GM18951 (cell line): ENCODE results near the gene ZFR.

ENCODE experiments used
- POLR2A ChIP-seq: IDR thresholded peaks from 4 replicates; pipeline ENCODE4 v1.6.1; 2011; ENCODE audit warnings: mild to moderate bottlenecking; ENCODE audit not compliant: insufficient read length, insufficient read depth; ENCODE audit errors: extremely low read depth
- in situ Hi-C: fragments of 300-500 bp; cut with MboI; formaldehyde crosslinking; loops from one replicate; pipeline ENCODE4 v1.12.0; 2022; ENCODE audit warnings: low sequenced_read_pairs, mixed read lengths, inconsistent platforms; ENCODE audit not compliant: unreplicated experiment

Gene ZFR

DNA sequence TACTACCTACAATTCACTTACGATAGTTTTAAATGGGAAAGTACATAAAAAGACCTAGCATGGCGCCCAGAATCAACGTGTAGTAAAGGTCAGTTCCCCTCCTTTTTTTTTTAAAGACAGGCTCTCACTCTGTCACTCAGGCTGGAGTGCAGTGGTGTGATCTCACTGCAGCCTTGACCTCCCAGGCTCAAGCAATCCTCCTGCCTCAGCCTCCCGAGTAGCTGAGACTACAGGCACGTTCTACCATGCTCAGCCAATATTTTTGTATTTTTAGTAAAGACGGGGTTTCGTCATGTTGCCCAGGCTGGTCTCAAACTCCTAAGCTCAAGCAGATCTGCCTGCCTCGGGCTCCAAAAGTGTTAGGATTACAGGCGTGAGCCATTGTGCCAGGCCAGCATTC, 91.1 kb downstream of the ZFR start:
- in situ Hi-C loops: no loop called here

DNA sequence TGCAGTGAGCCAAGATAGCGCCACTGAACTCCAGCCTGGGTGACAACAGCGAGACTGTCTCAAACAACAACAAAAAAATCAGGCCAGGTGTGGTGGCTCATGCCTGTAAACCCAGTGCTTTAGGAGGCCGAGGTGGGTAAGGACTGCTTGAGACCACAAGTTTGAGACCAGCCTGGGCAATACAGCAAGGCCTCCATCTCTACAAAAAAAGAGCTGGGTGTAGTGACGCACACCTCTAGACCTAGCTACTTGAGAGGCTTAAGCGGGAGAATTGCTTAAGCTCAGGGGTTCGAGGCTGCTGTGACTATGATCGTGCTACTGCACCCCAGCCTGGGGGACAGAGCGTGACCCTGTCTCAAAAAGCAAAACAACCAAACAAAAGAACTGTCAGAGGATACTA, 91.9 kb downstream of the ZFR start:
- in situ Hi-C loops: no loop called here
- no peak for TF ChIP-seq POLR2A

More for the DNA sequence above, 91.1 kb downstream of the ZFR start:
- no peak for TF ChIP-seq POLR2A

DNA sequence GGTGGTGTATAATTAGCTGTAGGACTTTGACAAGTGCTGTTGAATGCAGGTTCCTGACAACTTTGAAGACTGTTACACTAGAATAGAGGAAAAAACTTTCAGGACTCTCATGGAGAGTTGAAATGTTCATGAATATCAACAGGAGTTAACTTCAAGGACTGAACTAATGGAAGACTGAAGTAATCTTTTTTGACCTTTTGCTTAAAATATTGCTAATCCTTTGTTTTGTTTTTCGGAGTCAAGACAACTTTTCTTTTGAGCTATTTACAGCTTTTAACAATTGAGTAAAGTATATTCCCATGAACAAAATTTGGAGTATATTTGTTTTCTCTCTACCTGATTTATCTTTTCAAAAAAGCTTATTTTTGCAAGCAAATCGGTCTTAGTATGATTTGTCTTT, 97.7 kb downstream of the ZFR start:
- no peak for TF ChIP-seq POLR2A
- in situ Hi-C loops: no loop called here

DNA sequence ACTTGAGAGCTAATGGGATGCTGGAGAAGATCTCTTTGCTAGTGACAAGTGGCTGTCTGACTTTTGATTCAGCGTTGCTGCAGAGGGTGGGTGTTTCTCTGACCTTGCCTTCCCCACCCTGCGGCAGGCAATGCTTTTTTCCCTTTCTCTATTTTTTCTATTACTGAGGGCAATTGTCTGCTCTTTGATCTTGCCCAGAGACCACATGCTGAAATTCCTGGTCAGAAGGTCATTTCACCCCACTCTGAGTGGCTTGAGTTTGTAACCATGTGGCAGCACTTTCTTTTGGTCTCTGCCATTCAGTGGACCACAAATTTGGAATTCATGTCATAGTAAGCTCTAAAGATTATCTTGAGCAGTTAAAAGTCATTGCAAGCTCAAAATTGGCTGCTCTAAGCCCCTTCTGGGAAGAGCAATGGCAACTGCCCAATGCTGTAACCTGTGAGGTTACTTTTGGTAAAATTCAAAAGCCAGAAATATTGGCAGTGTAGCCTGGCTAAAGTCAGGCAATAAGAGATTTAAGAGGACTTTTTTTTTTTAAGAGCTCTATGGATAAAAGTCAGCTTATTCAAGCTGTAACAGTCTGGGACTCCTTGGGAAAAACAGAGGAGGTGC, 101.4 kb downstream of the ZFR start:
- TF ChIP-seq POLR2A: no peak
- in situ Hi-C loops: no loop called here

DNA sequence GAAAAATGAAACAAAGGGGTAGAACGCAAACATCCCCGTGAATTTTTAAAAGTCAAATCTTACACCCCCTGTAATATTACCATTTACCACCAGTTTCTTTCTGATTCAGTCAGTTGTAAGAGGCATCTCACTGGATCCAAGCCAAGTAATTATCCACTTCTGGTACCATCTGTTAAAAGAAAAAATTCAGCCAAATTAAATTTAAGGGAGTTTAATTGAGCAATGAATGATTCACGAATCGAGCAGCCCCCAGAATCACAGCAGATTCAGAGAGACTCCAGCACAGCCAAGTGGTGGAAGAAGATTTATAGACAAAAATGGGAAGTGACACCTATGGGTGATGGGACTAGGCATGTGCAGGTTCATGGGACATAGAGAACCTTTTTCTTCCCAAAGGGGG, 101.9 kb downstream of the ZFR start:
- TF ChIP-seq POLR2A: no peak
- in situ Hi-C loops: no loop called here

DNA sequence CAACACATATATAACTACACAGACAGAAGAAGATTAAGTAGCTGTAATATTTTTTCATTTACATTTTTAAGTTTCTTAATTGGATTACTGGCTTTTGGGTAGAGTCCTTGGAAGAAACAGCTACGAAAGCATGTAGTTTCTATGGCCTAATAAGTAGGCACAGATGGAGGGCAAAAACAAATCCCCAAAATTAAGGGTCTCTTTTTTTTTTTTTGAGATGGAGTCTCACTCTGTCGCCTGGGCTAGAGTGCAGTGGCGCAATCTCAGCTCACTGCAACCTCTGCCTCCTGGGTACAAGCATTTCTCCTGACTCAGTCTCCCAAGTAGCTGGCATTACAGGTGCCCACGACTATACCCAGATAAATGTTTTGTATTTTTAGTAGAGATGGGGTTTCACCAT, 104.7 kb downstream of the ZFR start:
- in situ Hi-C loops: no loop called here
- TF ChIP-seq POLR2A: no peak

DNA sequence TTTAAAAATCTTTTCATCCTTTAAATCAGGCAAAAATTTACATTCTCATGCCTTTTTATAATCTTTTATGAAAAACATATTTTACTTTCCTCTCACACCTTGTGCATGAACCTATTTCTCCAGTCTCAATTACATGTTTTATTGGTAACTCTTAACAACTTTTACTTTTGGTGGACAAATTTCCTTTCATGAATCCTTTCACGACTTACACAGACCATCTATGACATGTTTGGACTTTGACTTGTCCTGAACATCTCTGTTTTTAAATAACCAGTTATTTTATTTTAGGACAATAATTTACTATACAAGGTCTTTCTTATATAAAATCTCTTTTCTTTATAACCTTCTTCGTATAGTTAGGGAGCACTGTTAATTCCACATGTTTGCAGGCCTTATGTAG, 105.3 kb downstream of the ZFR start:
- no peak for TF ChIP-seq POLR2A
- in situ Hi-C loops: no loop called here

DNA sequence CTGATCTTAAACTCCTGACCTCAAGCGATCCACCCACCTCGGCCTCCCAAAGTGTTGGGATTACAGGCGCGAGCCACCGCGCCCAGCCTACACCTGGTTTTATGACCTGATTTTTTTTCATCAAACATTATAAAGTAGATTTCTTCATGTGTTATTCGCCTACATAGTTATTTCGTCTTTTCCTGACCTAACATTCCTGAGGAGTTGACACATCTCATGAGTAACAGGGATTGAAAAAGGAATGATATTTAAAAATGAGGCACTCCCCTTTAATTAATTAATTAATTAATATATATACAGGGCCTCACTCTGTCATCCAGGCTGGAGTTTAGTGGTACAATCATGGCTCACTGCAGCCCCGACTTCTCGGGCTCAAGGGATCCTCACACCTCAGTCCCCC, 111.6 kb downstream of the ZFR start:
- TF ChIP-seq POLR2A: no peak
- in situ Hi-C loops: no loop called here

DNA sequence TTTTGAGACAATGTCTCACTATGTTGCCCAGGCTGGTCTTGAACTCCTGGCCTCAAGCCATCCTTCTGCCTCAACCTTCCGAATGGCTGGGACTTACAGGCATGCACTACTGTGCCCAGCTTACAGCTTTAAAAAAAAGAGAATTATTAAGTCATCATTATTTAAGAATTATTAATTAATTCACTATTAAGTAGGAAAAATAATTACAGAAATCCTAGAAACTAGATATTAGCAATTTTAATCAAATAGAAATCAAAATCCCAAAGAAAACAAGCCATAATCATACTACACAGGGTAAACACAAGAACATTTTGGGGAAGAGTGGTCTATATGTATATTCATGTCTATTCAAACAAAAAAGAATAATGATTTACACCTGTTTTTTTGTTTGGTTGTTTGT, 112.2 kb downstream of the ZFR start:
- in situ Hi-C loops: no loop called here
- no peak for TF ChIP-seq POLR2A

DNA sequence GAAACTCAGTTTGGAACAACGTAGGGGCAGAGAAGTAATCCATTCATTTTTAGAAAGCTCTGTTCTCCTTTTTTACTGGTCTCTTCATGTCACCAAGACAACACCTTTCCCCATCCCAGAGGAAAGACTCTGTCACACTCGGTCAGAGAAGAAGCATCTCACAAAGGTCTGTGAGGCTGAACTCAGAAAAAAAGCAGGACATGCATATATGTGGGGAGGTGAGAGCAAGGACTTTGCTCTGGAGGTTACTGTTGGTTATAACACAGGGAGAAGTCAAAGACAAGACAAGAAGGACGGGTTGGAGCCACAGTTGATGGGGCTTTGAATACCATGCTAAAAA, 112.6 kb downstream of the ZFR start:
- in situ Hi-C loops: no loop called here
- TF ChIP-seq POLR2A: no peak

DNA sequence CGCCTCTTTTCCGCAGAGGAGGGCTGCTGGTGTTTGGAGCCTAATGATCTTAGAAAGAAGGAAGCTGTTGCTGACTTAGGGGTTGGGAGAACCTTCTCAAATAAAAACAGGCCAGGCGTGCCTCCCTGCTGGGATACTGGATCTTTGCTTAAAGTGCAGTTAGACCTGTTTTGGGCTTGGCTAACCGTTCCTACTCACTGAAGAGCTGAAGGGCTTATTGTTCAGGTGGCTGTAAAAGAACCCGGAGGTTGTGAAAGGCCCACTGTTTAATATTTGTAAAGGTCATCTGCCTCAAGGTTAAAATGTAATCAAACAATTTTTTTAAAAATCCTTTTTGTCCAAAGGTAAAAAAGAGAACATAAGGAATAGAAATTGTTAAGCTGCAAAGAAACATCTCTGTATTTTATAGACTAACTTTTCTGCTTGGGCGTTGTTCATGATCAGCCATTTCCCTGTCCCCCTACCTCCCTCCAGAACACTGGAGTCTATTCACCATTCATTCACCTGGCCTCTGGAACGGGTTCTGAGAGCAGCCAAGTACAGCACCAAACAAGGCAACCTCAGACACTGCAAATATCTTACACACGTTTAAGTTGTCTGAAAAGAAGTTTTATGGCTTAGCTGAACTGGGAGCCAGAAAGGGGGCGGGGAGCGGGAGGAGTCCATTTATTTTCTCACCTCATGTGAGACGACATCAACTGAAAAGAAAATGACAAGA, 113.2 kb downstream of the ZFR start:
- no peak for TF ChIP-seq POLR2A
- in situ Hi-C loops: no loop called here

DNA sequence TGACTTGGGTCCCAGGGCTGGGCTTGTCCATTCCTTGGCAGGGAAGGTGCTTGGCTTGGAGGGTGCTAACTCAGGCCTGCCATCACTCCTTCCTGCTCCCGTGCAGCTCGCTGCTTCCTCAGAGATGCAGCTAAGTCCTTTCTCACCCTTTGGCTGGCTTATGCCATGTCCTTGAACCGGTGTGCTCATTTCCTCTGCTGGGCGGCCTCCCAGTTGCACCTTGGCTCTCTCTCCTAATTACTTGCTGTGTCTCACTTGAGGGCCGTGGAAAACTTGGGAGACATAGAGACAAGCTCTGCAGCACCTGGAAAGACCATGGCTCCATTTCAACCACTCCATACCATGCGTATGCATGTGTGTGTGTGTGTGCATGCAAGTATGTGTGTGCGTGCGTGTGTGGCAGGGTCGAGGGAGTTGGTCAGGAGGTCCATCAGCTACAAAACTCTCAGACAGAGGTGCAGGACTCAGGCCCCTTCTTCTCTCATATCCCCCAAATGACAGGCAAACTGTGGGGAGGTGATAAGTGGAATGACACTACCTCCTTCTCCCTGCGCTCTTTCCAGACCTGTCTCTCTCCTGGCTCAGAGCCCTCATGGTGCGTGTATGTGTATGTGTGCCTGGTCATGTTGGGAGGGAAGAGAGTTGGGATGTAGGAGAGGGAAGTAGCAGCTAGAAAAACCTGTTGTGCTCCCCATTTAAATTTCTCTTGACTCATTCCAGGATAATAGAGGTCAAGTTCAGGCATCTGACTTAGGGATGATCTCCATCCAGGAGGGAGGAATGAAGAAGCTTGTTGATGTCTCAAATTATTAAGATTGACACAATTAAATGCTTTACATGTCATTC, 114.2 kb downstream of the ZFR start:
- no peak for TF ChIP-seq POLR2A
- in situ Hi-C loops: no loop called here

DNA sequence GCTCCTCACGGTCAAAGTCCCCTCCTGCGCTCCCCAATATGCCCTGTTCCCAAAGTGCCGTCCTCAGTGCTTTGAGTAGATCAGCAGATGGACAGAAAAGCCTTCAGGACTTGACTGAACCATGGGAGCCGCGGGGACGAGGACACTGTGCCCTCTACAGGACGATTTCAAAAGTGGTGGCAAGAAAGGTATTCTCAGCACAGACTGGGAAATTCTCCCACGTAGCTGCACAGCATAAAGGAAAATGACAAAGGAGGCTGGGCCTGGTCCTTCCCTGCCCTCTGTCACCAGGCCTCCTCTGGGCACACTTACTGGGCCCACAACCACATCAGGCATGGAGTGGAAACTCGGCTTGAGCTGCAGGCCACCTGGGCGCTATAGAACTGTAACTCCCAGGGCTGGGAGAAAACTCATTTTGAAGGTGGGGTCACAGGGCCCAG, 115.1 kb downstream of the ZFR start:
- no peak for TF ChIP-seq POLR2A
- in situ Hi-C loops: loop anchor here (10.0 kb wide), 1 partner anchor 95 kb away; no protein-coding TSS in a partner anchor

DNA sequence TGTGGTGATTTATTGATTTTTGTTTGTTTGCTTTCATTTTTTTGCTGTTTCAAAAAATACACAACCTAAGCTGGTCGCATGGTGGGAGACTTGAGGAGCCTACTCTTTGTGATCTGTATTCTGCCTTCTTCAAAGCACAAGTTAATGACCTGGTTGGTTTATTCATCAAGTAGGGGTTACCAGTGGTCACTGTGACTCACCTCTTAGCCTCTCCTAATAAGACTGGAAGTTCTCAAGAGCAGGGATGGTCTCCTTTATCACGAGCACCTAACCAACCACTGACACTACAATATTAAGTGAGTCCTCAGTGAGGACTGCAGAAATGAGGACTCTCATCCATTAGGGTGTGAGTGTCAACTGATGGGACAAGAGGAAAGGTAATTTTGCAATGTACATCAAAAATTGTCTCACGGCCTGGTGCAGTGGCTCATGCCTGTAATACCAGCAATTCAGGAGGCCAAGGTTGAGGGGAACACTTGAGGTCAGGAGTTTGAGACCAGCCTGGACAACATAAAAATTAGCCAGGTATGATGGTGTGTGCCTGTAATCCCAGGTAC, 118.2 kb downstream of the ZFR start:
- no peak for TF ChIP-seq POLR2A

DNA sequence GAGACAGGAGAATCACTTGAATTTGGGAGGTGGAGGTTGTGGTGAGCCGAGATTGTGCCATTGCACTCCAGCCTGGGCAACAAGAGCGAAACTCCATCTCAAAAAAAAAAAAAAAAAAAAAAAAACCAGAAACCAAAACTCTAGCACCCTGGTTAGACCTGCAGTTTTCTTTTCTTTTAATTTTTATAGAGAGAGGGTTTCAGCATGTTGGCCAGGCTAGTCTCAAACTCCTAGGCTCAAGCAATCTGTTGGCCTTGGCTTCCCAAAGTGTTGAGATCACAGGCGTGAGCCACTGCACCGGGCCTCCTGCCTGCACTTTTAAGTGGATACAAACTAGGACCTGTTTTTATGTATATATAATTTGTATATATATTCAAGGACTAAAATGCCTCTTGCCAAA, 118.9 kb downstream of the ZFR start:
- no peak for TF ChIP-seq POLR2A
- in situ Hi-C loops: loop anchor here (10.0 kb wide), 1 partner anchor 91 kb away; no protein-coding TSS in a partner anchor

More for the DNA sequence above, 118.2 kb downstream of the ZFR start:
- in situ Hi-C loops: loop anchor here (10.0 kb wide), 1 partner anchor 91 kb away; no protein-coding TSS in a partner anchor
